Suppressor macrophage (primary cell): ENCODE data around the gene PPARD.
A peak's percentile ranks its signal among the peaks of the same experiment; 100 is the strongest.

Experiments
- DNase-seq, 4 experiments: peaks; one replicate each; pipeline ENCODE4 v3.0.0-alpha.2; 2020 to 2022

Gene PPARD

DNA sequence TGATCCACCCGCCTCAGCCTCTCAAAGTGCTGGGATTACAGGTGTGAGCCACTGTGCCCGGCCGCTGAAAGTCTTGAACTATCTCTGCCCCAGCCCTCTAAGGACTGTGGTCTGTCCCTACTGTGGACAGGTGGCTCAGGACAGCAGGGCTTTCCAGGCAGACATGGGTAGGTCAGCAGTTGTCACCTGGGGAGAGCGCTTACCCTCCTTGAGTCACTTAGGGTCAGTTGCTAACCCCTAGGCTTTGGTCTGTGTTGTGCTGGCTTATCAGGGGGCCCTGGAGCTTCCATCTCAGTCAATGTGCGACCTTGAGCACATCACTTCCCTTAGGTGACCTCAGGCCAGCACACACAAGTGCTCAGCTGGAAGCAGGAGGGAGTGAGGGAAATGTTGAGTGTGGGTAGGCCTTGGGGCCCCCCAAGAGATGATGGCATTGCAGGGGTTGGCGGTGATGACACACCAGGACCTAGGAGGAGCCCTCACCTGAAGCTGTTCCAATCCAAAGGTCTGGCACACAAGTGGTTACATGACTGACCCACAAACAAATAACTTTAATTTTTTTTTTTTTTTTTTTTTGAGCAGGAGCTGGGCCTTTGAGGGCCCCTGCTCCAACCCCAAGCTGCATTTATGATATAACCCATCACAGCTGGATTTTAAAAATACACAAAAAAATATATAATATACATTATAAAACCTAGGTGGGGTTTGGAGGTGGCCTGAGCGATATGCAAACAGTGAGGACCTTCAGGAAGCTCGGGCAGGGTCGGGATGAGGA, 130.9 kb downstream of the PPARD start:
- DNase-seq: peak in 1 of 4 experiments; percentile 1

DNA sequence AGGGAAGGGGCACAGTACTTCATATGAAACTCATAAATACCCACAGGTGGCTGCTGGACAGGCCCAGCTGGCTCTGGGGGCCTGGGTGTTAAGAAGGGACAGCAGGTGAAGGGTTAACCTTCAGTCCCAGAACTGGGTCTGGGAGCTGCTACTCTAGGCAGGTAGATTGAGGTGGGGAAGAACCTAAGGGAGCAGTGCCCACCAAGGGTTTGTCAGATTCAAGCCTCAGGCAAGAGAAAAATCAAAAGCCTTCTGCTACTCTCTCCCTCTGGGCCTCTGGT, 131.4 kb downstream of the PPARD start:
- no peak for DNase-seq

DNA sequence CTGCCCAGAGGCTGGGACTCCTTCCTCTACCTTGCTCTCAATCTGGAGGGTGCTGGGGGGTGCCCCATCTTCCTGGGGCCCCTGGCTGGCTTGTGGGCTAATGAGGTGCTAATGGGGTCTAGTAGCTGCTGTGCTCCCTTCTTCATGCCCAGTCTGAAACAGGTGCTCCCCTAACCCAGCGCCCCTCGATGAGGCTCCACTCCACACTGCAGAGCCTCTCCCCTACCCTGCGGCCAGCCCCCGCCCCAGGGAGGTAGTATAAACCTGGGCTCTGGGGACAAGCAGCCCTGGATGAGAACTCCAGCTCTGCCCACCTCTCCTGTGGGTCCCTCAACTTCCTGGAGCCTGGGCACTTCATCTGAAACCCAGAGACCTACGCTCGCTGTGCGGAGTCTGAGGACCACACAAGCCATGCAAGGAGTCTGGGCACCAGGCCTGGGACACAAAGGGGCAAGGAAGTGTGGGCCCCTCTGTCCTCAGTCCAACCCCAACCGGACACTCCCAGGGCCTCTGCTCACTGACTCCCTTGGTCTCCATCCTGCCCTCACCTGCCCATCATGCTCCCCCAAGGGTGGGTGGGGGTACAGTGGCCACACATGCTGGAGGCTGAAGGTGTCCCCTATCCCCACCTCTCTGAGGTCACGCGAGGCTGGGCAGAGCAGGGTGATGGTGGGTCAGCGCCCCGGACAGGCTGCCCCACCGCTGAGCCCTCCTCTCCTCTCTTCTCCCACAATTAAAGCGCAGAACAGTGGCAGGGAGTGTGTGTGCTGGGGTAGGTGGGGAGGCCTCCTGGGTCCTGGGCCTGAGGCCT, 132.0 kb downstream of the PPARD start:
- peak in 1 of 4 experiments; percentile 2 for DNase-seq

DNA sequence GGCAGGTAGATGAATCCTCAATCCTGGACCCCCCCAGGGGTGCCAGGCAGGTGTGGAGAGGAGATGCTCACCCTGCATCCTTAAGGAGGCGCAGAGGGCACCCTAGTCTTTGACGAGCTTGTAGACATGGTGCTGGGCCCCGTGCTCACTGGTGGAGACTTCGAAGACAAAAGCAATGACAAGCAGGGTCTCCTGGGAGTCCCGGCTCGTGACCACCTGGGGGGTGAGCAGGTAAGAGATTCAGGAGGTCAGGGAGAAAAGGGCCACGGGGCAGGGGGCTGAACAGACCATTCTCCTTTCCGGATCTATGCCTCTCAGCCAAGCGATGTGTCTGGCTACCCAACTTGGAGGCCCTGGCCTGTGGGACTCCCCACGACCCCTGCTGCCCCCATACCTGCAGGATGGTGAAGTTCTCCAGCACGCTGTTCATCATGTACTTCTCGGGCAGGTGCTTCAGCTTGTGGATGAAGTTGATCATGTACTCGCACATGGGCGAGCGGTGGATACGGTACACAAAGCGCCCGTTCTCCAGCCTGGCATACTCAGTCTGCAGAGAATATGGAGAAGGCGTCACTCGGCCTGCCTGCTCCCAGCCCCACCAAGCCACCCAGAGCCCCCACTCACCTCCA, 132.7 kb downstream of the PPARD start:
- no peak for DNase-seq

DNA sequence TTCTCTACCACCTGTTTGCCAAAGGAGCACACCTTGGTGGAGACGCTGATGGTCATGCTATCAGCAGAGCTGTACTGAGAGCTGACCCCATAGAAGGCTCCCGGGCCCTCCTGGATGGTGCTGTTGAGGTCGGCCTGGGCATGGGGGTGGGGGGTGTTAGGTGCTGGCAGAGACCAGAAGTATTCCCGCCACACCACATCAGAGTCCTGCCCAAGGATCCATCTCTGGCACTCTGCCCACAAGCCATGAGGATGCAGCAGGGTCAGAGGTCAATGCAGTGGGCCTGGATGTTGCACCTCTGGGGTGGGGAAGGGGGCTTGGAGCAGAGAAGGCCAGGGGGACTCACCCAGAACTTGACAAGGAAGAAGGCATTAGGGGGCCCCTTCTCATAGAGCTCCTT, 133.2 kb downstream of the PPARD start:
- DNase-seq: no peak

DNA sequence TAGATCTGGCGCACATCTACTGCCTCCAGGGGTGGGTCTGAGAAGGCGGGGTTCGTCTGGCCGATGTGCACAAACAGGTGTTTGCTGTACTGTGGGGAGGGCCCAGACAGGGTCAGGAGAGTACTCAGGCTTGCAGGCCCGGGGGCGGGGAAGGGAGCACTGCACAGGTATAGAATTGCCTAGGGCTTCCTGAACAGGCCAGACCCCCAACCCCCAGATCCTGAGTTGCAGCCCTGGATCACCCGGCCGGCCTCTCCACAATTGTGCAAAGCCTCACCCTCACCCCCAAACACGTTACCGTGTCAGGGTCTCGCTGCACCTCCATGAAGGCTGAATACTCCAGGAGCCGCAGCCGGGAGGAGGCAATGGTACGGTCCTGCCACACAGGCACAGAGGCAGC, 133.6 kb downstream of the PPARD start:
- DNase-seq: no peak

DNA sequence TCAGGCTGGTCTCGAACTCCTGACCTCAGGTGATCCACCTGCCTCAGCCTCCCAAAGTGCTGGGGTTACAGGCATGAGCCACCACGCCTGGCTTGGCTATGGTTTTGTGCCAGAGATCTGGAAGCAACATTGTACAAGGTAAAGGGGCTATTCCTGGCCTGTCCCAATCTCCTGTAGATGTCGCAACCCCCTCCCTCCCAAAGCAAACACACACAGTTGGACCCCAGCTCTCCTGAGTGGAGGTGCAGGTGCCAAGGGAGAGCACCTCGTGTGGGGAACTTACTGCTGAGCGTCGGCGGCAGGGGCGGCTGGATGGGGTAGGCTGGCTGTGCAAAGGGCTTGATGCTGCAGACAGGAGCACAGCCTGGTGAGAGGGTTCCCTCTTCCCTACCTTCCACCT, 134.7 kb downstream of the PPARD start:
- DNase-seq: no peak
